ENCODE results near the gene MED22.
A peak's percentile ranks its signal among the peaks of the same experiment; 100 is the strongest.

The MED22 gene

DNA sequence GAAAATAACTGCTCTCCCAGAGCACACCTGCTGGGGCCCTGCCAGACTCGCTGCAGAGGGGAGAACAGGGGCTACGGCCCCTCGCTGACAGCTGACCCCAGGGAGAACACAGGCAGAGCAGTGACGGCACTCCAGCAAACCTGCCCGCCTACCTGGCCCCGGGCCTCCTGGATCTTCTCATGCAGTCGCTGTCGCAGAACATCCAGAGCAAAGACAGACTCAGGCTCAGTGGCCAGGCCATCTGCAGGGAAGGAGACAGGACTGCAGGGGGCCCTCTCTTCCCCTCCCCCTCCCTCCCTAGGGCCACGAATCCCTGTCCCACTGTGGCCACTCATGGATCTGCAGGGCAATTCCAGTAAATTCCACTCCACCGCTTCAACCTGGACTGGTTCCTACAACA is 14.4 kb downstream of the MED22 start:
- DNase-seq, result peak; percentile 50

- DNase-seq, result no peak
These were observed 14.9 kb downstream of the MED22 start for GRCh38 chr9:133333011-133333410.

DNA sequence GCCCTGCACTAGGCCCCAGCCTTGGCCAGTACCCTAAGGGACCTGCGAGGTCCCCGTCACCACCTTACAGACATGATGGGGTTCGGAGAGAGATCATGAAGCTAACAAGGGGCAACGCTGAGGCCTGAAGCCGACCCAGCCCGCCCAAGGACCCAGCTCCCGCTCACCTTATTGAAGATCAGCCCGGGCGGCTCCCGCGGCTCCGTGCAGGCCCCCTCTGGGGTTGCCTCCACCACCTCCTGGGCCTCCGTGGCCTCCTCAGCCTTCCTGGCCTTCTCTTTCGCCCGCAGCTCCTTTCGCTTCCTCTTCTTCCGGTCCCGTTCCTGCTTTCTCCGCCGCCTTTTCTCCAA is 15.6 kb downstream of the MED22 start:
- DNase-seq, result no peak

GRCh38 chr9:133331641-133332380 is 16.1 kb downstream of the MED22 start:
- DNase-seq, result peak; percentile 59

GRCh38 chr9:133331221-133331620 is 16.7 kb downstream of the MED22 start:
- DNase-seq, result peak; percentile 44

- DNase-seq, result peak; percentile 60
These were observed 18.4 kb downstream of the MED22 start for GRCh38 chr9:133329306-133330156.

DNA sequence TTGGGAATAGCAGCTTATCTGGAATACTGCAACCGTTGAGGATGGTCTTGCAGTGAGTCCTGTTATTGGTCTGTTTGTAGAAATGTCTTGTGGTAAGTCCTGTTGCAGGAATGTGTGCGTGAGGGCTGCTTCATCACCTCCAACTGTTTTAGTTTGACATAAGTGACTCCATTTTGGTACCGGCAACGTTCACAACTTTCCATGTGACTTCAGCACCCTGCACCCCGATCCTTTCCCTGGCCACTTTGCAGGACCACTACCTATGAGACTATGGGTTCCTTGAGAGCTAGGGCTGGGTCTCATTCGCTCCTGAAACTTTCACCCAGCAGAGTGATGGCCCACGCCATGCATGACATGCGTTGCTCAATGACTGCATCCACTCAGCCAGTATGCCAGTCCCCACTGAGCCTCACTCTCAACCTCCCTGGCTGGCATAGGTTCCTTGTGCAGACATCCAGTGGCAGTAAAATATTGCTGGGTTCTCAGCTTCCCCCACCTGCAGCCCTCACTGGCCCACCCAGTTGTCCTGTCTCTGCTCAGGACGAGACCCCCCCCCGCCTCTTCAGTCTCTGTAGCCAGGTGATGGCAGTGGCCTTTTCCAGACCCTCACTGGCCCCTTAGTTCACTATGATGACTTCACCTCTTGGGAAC is 20.0 kb downstream of the MED22 start:
- DNase-seq, result peak; percentile 54

GRCh38 chr9:133327021-133327420 is 20.9 kb downstream of the MED22 start:
- DNase-seq, result peak; percentile 38

- DNase-seq, result peak; percentile 50
These were observed 23.8 kb downstream of the MED22 start for GRCh38 chr9:133323991-133324703.

DNA sequence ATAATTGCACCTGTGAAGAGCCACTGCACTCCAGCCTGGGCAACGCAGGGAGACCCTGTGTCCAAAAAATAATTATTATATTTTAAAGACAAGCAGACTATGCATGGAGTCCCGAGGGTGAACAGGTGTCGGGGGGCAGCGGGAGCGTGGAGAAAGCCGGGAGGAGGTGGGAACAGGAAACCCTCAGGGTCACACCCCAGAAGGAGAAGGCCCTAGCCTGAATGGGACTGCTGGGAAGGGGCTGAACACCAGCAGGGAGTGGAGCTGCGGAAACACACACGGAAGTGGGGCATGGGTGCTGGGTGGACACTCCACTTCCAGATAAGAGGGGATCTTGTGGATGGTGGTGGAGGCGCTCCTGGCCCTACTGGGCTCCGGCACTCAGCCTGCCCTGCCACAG is 24.7 kb downstream of the MED22 start:
- peak; percentile 37 for DNase-seq

GRCh38 chr9:133322701-133323100 is 25.2 kb downstream of the MED22 start:
- DNase-seq, result peak; percentile 34

GRCh38 chr9:133321411-133321935 is 26.5 kb downstream of the MED22 start:
- peak; percentile 56 for DNase-seq

- peak; percentile 59 for DNase-seq
These were observed 27.5 kb downstream of the MED22 start for GRCh38 chr9:133320421-133320881.

- peak; percentile 58 for DNase-seq
These were observed 30.4 kb downstream of the MED22 start for GRCh38 chr9:133317551-133317950.

DNA sequence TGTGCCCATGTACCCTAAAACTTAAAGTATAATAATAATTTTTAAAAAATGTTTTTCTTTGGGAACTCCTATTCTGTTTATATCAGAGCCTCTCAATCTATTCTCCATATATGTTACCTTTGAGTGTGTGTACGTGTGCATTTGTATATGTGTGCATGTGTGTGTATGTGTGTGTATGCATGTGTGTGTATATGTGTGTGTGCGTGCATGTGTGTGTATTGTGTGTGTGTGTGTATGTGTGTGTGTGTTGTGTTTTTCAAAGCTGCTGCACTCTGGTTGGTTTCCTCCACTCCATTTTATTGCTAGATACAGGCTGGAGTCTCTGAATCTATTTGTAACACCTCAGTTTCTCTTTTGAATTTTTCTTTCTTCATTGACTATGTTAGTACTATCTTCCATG is 31.9 kb downstream of the MED22 start:
- DNase-seq, result no peak

DNA sequence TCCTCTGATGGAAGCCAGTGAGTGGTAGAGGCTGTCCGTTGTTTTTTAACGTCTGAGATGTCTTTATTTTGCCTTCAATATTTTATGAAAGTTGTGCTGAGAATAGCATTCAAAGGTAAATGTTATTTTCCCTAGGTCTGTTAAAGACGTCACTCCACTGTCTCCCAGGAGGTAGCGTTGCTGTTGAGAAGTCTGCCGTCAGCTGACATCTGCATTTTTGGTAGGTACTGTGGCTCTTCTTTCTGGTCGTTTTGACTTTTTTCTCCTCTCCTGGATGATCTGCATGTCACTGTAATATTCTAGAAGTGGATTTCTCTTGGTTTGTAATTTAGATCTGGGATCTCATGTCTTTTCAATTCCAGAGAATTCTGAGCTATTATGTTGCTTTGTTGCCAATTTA is 38.3 kb downstream of the MED22 start:
- no peak for DNase-seq

DNA sequence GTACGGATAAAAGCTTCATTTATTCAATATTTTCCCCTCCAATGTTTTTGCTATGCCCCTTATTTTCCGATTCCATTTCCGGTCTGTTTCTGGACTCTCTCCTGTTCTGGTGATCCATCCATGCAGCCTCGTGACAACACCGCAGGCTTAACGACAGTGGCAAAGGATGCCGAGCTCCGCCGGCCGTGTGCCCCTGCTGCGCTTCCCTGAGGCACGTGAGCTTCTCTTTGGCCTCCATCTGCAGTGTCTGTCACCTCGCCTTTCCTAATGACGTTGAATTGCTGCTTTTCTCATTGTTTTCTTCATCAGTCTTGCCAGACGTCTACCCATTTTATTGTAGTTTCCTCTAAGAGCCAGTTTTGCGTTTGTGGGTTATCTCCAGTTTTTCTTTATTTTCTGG is 40.6 kb downstream of the MED22 start:
- DNase-seq, result no peak

DNA sequence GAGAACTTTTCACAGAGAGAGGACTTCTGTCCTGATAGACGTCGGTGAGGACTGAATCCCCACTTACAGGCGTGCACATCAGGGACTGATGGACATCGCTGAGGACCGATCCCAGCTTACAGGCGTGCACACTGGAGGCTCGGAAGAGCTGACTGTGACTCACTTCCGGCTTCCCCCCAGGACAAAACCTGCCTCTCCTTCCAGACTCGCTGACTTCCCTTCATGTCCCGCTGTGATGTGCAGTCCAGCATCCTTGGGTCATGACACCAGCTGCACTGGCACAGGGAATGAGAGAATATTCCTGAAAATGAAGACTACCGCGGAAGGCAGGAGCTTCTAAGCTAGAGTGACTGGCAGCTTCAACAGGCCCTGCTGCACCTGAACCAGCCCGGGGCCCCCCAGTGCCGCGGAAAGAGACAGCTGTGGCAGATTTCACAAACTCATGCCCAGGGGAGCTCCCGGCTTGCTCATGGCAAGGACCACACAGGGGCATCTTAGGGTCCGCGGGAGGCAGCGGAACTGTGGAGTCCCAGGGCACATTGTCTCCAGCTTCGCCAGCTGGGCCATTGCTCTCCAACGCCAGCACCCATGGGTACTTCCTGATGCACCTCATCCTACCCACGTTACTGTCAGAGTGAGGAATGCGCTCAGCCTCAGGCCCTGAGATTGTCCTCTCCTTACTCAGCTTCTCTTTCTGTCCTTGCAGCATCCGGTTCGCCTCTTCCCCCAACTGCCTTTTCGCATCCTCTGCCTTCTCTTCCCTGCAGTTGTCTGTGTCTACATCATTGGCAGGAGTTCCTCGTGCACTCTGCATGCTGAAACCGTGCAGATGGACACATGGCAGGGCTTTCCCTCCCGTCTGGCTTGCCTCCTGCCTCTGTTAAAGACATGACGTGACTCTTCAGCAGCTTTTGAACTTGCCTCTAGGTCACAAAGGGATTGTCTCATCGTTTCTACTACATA is 41.4 kb downstream of the MED22 start:
- peak; percentile 37 for DNase-seq

DNA sequence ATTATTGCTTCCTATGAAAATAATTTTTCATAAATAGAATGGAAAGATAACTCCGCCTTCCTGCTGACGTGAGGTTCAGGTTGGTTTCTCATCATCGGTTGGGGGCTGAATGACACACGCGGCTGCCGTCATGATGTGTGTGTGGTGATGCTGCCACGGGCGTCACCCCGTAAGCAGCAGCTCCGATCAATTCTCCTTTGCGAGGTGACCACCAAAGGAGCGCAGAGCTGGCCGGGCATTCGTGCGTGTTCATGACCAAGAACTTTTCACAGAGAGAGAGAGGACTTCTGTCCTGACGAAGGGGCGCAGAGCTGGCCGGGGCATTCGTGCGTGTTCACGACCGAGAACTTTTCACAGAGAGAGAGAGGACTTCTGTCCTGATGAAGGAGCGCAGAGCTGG is 42.2 kb downstream of the MED22 start:
- DNase-seq, result no peak

DNA sequence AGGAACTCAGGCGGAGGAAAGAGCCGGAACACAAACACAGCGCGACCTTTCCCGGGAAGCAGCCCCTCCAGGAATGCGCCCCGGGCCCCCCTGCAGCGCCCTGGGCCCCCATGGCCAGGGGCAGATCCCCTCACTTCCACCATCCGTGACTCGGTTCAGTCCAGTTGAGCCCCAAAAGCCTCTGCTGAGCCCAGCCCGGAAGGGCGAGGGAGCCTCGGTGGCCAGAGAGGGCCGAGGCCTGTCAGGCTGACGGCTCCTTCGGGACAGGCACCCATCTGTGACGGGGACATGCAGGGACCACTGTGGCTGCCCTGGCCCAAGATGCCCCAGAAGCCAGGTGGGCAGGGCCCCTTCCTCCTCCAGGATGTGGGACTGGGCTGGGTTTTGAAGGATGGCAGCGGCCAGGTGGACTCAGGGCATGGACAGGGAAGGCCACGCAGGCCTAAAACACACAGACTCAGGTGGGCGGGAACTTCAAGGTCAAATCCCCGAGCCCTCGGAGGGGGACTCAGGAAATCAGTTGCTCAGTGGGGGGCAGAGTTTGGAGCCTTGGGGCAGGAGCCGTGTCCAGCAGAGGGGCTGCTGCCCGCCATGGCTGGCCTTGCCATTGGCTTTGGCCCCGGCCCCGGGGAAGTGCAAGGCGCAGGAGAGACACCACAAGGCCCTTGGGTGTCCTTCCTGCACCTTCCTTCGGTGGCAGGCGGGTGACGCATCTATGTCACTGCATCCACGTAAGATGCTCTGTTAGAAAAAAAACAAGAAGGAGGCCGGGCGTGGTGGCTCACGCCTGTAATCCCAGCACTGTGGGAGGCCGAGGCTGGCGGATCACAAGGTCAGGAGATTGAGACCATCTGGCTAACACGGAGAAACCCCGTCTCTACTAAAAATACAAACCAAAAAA is 43.2 kb downstream of the MED22 start:
- DNase-seq, result peak; percentile 54

- DNase-seq, result peak; percentile 43
These were observed 43.8 kb downstream of the MED22 start for GRCh38 chr9:133304158-133304470.
